ENCODE results near the gene BTNL2. TPM values are rescaled to one million over a fixed set of nuclear protein-coding genes. Genes with fewer than 3 reads are reported as not detected.

The BTNL2 gene
- total and polyA plus RNA-seq, 9 of the 15 experiments (the other 6 are each of a cell fraction or from before 2014, with no cell fraction given), result not detected

GRCh38 chr6:32415521-32416019 is 8.6 kb upstream of the BTNL2 start (continued):
- no peak for TF ChIP-seq GMEB1 (CRISPR knock-in tag; IDR thresholded peaks at IDR 0.05)
- no peak for TF ChIP-seq TRIM24 (IDR thresholded peaks at IDR 0.05)
- TF ChIP-seq THRA (IDR thresholded peaks at IDR 0.05), result no peak
- no peak for TF ChIP-seq ZNF316 (IDR thresholded peaks at IDR 0.05)
- peak; percentile 93 for TF ChIP-seq CBX8 (IDR thresholded peaks at IDR 0.05; ENCODE audit: borderline replicate concordance, extremely low read depth, low read depth, low read length, poor library complexity, severe bottlenecking)
- no peak for TF ChIP-seq SFPQ (IDR thresholded peaks at IDR 0.05; ENCODE audit: low read depth, low read length)
- no peak for TF ChIP-seq ZNF124 (CRISPR knock-in tag; IDR thresholded peaks at IDR 0.05)
- TF ChIP-seq E4F1 (CRISPR knock-in tag; IDR thresholded peaks at IDR 0.05; ENCODE audit: borderline replicate concordance), result no peak
- TF ChIP-seq ZNF639 (CRISPR knock-in tag; conservative IDR thresholded peaks at IDR 0.05 in 1 of 2, IDR thresholded peaks at IDR 0.05 in 1 of 2), result no peak
